ENCODE data around the gene BYSL.

The BYSL gene

GRCh38 chr6:41974281-41974825 is 53.1 kb downstream of the BYSL start:
- H3K4me3 ChIP-seq (ENCODE audit: low read depth, low read length) = no peak overlapping the region

GRCh38 chr6:41975276-41975675 is 54.0 kb downstream of the BYSL start:
- no peak overlapping the region for H3K4me3 ChIP-seq (ENCODE audit: low read depth, low read length)

- H3K4me3 ChIP-seq (ENCODE audit: low read depth, low read length) = no peak overlapping the region
These were observed 55.6 kb downstream of the BYSL start for GRCh38 chr6:41976794-41977484.

Data from iPS-11a (cell line).